CD4-positive, alpha-beta T cell treated with Interferon gamma for 1 hour (primary cell): ENCODE data around the gene SOCS2.

ENCODE experiments used
- DNase-seq: peaks from one replicate; pipeline ENCODE4 v3.0.0-alpha.2; 2020

The SOCS2 gene

DNA sequence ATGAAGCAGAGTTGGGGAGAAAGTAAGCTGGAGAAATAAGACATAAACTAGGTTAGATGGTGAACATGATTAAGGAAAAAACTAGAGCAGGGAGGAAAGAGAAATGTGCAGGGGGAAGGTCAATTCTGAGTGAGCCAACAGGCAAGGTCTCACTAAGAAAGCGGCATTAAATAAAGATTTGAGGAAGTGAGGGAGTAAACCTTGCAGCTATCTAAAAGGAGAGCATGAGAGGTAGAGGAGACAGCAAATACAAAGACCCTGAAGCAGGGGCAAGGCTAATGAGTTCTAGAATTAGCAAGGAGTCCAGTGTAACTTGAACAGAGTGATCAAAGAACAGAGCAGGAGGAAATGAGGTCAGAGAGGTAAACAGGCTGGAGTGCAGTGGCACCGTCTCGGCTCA is 4.4 kb upstream of the SOCS2 start:
- DNase-seq: no peak

DNA sequence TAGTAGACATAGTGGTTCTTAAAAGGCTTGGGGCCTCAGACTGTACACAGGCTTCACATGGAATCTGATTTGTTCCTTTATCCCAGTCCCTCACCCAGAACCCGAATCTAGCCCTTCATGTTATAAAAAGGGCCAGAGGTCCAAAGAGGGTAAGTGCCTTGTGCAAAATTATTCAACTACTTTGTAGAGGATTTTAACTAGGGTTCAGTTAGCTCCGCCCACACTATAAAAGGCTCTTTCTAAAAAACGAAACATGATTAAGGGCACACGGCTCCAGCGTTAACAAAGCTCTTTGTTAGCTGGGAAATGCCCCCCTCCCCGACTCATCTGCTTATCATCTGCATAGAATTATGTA is 3.2 kb upstream of the SOCS2 start:
- DNase-seq: no peak

DNA sequence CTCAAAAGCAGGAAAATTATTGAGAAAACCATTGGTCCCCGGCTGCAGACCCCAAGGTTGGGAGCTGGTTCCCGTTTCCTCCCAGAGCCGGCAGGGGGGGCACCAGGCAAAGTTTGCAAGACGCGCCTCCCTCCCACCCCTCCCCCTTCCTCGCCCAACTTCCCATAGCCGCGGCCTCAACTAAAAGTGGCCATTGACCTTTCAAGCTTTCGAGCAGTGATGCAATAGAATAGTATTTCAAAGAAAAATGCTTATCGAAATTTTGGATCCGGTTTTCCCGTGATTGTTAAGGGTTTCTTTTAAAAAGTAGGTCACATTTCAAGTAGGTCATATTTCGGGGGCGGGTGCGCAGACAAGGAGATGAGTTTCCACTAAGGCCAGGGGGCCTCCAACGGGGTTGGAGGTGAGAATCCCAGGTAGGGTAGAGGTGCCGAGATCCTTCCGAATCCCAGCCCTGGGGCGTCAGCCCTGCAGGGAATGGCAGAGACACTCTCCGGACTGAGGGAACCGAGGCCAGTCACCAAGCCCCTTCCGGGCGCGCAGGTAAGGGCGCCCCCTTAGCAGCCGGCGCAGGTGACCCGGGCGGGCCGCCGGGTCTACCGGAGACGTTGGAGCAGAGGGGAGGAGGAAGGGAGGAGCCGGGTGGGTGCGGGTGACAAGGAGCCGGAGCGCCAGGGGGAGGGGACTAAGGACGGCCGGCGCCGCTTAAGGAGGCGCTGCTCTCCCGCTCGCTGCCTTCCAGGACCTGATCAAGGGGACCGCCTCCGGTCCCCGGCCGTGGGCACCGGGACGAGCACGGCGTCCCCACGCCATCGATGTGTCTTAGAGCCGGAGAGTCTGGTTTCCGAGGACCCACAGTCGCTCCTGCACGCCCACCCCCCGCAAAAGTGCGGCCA is 2.6 kb upstream of the SOCS2 start:
- DNase-seq: peak; percentile 62

DNA sequence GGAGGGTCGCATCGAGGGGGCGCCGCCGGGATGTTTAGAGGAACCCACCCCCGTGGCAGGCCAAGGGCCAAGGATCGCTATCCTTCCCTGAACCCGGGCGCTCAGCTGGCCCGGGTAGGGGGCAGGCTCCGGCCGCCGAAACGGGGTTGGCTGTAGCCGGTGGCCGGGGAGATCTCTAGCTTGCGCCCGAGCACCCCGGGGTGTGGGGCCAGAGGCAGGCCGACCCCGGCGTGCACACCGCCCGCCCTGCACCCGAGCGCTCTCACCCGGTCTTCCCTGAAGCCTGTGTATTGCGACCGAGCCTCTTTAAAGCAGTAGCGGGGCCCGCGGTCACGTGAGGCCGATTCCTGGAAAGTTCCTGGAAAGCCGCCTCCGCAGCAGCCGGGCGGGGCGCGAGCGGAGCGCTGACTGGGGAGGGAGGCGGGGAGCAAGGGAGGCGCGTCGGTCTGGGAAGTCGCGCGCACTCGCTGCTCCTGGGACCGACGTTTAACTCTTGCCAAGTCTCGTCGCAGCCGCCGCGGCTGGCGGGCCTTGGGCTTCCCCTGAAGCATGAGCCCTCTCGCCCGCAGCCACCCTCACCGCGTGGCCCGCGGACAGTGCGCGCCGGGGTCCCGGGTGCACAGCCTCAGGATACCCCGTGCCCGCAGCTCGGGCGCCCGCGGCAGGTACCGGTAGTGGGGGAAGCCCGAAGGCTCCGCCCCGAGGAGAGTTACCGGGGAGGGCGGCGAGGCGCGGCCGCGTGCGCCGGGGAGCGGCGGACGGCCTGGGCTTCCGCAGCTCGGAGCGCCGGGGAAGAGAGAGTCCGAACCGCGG is 1.7 kb upstream of the SOCS2 start:
- peak; percentile 84 for DNase-seq

DNA sequence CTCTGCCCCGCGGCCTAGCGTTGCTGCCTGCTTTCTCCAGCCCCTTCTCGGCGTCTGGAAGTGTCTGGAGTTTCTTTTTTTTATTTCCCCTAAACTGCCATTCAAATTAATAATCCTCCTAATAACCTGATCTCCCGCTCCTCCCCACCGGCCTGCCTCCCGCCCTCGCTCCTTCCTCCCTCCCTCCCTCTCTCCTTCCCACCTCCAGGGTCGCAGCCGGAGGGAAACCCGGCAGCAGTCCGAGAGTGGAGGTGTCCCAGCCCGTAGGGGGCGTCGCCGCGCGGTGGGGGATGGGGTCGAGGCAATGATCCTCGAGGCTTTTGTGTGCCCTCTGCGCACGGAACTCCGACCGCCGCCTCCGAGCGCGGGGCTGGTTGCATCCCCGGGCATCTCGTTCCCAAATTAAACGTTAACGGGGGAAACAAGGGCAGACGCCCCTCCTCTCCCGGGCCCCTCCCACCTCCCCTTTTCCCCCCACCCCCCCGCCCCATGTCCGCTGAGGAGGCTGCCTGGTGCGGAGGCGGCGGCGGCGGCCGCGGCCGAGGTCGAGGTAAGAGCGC is 1.0 kb upstream of the SOCS2 start:
- peak; percentile 30 for DNase-seq

DNA sequence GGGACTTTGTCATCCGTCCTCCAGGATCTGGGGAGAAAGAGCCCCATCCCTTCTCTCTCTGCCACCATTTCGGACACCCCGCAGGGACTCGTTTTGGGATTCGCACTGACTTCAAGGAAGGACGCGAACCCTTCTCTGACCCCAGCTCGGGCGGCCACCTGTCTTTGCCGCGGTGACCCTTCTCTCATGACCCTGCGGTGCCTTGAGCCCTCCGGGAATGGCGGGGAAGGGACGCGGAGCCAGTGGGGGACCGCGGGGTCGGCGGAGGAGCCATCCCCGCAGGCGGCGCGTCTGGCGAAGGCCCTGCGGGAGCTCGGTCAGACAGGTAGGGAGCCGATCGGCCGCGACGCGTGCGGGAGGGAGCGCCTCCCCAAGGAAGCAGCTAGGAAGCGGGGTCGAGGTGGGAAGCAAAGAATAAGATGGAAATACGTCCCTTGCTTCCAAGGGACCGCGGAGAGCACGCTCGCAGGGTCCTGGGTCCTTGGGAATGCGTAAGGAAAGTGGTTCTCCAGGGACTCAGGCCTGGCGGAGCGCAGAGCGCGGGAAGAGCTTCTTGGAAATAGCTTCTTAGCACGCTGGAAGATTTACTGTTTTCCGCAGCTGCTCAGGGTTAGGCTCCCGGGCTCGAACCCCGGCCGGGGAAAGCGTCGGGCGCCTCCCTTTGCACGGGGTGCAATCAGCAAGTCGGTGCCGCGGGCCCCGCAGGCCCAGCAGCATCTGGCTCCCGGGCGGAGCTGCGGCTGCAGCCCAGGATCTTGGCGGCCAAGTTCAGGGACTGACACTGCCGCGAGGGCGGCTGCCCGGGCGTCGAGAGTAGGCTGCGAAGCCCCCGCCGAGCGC is 457 bp downstream of the SOCS2 start:
- DNase-seq: peak; percentile 14

DNA sequence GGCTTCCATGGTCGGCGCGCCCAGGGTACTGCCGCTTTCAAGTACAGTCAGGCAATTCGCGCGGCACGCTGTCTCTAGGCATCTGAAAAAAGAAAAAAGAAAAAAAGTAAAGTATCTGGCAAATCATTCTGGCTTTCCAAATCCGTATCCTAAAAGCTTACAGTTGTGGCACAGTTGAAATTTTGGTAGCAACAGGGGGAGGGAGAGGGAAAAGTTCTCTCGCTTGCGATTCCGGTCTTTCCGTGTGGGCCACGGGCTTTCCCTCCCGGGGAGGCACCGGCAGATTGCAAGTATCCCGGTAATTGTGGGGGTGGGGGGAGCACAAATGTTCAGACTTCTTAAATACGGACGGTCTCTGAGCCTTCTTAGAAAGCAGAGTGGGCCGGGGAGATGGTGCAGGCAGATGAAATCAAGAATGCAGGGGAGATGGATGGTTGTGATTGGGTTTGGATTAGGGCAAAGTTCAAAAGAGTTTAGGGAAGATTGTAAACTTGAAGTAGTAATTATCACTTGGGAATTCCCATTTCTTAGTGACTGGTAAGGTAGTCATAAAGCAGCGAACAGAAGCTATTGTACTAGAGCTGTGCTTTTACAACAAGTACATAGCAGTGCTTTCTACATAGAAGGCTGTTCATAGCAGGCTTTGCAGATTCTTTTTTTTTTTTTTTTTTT is 1.2 kb downstream of the SOCS2 start:
- no peak for DNase-seq

DNA sequence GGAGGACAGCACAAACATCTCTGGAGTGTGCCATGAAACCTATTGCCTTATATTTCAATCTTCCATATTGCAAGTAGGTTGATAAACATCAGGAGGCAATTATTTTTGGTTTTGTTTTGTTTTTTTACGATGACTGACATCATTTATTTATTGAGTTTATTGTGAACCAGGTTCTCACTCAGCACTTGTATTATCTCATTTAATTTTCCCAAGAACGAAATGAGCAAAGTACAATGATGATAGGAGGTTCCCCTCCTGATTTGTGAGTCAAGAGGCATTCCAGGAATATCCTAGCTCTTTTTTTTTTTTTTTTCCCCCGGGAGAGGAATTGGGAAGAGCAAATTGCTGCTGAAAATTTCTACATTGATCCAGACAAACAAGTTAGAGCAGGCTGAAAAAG is 4.7 kb downstream of the SOCS2 start:
- DNase-seq: no peak

DNA sequence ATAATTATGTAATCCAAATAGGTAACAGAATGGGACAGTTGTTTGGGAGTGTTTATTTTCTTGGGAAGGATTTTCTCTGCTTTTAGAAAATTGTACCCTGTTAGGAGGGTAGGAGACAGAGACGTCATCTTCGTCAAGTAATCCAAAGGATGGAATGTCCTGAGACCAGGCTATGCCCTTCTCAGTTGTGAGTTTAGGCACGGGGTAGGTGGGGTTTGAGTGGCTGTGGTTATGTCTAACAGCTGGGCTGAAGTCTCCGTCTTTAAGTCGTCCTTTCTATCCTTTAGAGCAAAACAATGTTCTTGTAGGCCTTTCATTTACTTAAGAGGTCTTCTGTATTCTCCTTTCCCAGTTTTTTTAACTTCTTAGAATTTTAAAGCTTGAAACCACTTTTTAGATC is 5.7 kb downstream of the SOCS2 start:
- DNase-seq: no peak

DNA sequence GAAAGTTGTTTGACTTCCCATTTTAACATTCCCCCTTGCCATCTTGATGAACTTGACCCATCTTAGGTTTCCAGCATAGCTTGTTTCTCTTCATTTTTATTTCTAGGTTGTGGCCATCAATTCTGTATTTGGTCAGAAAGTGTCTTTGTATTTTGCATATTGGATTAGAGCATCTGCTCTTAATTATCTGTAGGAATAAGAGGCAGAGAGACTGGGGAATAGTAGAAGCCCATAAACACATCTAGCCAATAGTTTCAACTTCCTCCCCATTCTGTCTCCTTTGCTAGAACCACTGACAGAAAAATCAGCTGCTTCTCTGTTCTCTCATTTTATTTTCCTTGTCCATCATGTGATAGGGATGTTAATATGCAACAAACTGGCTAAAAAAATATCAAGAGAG is 8.2 kb downstream of the SOCS2 start:
- no peak for DNase-seq

DNA sequence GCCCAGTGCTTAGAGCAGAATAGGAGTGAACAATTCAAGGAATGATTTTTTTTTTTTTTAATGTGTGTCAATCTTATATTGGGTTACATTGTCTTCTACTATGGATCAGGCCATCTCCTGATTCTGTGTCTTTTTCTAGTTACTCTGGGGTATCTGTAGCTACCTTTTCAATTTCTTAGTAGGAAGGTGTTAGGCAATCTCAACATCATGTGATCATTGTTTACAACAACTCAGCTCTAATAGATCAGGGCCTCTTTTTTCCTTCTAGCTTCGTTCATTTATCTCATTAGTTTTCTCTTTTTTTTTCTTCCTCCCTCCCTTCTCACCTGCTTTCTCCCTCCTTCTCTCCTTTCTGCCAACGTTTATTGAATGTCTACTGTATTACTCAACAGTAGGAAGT is 8.9 kb downstream of the SOCS2 start:
- no peak for DNase-seq

DNA sequence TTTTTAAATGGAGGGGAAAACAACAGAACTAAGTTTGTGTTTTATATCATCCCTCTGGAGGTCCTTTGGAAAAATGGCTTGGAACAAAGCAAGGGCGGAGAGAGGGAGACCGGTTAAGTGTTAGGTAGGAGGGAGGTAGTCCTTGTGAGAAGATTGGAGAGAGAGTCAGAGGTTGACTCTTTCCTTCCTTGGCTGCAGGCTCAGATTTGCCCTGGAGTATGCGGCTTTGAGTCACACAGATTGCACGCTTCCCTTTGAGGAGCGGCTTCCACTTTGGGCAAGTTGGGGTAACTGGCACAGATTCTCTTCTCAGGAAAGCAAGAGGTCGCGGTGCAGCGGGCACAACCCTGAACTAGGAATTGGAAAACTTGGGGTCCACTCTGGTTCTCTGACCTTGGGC is 9.9 kb downstream of the SOCS2 start:
- no peak for DNase-seq

DNA sequence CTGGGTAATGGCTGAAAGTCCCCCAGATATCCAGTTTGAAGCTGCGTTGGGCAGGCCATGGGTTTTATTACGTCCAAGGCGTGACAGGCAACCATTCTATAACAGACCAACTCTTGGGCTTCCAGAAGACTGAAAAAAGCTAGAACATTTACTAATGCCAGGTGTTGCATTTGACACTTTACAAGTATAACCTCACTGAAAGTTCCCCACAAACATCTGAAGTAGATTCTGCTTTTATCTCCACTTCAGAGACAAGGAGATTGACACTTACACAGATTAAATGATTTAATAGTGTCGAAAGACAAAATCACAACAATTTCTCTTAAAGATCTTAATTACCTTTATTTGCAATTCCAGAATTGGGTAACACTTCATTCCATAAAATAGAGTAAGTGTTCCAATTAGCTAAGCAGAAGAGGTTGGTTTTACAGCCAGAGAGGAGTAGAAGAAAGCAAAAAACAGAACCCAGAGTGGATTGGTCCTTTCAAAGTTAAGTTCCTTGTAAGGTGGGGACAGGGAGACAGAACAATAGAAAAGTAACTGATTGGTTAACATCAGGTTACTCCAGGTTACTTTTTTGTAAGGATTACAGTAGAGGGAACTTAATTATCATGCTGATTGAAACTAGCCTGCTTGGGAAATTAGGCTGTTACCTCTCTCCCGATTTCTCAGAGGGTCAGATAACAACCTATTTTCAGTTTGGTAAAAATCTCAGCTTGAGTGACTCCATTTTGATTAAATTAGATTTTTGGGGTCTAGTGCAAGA is 11.3 kb downstream of the SOCS2 start:
- no peak for DNase-seq

DNA sequence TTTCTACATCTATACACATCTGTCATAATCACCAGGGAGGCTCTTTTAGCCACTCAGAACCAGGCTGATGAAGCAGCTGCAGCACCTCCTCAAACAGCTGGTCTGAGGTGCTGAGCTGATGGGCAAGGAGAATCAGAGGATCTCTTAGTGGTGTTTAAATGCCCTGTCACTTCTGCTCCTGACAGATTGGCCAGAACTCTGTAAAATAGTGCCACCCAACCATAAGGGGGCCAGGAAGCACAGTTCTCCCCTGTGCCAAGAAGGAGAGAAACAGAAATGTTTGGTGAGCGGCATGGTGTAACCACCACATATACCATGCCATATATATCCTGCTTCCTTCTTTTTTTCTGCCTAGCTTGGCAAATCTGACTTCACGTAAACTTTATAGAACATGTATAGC is 12.8 kb downstream of the SOCS2 start:
- no peak for DNase-seq

DNA sequence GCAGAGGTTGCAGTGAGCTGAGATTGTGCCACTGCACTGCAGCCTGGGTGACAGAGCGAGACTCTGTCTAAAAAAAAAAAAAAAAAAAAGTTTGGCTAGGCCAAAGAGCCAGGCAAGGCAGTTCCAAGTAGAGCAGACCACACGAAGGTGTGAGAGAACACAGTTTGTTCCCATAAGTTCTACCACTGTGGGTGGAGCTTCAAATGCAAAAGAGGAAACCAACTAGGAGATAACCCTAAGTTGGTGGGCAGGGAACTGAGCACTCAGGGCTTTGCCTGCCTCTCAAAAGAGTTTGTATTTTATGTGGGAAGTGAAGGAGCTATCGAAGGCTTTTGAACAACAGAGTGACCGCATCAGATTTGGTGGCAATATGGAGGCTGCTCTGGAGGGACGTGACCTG is 15.1 kb downstream of the SOCS2 start:
- no peak for DNase-seq

DNA sequence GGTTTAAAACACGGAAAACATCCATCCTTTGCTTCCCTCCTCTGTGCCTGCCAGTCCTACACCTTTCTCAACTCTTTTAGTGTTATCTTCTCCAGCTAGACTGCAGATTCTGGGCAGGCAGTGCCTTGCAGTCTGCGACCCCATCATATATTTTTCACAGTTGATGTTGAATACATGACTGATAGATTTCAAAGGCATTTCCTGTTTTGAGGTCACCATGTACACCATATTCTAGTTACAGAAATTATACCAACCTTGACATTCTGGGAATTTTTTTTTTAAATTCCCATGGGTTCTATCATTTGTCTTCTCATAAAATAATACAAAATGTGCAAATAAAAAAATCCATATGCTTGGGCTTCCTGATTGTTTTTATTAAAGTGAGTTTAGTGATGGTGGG is 16.6 kb downstream of the SOCS2 start:
- DNase-seq: no peak

DNA sequence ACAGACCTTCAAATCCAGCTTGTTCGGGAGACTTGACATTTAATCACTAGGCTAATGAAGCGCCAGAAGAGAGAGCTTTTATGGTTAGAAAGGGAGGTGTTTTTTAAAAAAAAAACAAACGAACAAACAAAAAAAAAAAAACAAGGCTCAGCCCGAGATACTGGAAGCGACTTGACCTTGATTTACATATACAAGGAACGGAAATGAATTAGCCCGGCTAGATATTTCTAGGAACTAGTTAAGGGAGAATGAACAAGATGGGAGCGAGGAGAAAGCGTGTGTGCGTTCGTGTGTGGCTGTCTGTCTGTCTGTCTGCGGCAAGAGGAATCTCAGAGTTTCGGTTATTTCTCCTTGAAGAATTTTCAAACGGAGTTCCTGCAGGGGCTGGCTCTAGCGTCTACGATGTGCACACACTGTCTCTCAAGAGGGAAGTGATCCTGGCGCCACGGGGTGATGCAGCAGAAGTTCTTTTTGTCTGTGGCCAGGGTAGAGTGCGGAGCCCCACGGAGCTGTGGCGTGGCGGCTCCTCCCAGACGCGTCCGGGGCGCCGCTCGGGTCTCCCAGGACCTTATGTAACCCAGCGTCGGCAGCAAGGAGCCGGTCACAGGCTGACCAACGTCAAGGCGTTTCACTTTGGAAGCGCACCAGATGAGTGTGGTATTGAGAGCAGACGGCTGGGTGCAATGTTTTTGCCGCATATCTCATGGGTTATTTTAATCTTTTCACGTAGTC is 18.8 kb downstream of the SOCS2 start:
- peak; percentile 63 for DNase-seq

DNA sequence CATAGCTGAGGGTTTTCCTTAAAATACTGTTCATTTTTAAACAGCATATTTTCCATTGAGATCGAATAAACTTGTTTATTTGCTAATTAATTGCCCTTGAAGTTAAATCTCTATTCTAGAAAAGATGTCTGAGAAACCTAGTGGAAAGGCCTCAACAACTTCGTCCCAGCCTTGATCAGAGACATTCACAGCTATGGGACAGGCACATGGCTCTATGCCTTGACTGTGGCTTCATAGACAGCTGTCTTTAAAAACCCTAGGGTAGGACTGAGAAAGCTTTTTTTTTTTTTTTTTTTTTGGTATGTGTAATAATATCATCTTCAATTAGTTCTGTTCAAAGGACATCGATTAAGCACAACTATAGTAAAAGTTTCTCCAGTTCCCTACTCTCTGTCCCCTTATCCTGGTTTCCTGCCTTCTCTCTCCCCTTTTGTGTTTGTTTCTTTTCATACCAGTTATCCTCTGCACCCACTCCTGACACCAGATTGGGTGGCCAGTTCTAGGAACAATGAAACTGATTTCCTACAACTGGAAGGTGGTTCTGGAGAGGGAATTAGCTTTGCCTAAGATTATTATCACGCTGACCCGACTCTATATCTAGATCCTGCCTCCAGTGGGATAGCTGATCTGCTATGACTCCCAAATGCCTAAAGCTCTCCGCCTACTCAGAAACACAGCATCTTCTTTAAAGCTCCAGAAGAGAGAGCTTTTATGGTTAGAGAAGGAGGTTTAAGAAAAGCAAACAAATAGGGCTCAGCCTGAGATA is 20.3 kb downstream of the SOCS2 start:
- DNase-seq: no peak

DNA sequence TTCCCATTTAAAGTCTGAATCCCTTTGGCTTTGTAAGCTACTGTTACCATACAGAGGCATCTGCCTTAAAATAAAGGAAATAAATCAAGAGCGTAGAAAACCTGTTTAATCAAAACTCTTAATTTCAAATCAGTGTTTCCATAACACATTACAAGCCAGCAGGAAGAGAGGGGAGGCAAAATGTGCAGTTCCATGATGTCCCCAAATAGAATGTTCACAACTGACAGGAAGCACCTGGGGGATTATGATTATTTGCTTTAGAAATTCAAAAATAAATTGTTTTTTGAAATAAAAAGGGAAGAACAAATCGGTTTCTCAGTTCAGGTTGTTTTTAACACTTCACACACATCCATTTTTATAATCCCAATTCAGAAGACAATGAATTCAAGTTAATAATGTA is 21.4 kb downstream of the SOCS2 start:
- DNase-seq: no peak

DNA sequence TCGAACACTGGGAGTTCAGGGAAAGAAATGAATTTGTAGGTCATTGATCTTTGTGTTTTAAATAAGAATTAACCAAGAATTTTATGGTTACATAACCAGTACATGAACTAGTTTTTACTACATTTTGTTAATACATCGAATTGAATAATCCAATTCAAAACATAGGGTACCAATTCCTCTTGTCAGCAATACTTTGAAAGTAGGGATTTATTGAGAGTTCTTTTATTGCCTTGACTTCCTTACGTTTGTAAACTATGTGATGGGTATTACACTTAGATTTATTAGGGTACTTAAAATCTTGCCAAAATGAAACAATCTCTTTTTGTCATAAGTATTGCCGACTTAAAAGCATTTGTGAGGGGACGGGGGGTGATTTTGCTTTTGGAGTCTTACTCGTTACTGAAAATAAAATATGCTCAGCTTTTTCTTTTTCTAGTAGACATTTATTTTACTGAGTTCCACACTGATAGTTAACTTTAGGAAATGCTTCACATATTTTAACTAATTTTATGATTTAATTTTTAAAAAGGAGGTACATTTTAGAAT is 22.4 kb downstream of the SOCS2 start:
- no peak for DNase-seq
